ENCODE results near the gene RBMX. TPM values are rescaled to one million over a fixed set of nuclear protein-coding genes. Genes with fewer than 3 reads are reported as not detected.
"Not testable (repeated sequence)": the region's sequence is repeated elsewhere in the genome, so short reads cannot be mapped to it uniquely, and the experiment has no call there.

Gene RBMX
- total RNA-seq, 1 donor from 2014 or later = 133 TPM

DNA sequence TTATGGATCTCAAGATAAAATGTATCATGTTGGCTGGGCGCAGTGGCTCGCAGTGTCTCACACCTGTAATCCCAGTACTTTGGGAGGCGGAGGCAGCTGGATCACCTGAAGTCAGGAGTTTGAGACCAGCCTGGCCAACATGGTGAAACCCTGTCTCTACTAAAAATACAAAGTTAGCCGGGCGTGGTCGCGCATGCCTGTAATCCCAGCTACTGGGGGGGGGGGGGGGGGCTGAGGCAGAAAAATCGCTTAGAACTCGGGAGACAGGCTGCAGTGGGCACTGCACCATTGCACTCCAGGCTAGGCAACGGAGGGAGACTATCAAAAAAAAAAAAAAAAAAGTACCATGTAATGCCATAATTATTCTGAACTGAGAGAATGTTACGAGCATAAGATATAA, 2.1 kb downstream of the RBMX start:
- no peaks in the 10 kb centered on the region for H3K27me3 Mint-ChIP-seq (ENCODE audit: low read depth, unreplicated experiment)
- H3K4me3 Mint-ChIP-seq (ENCODE audit: unreplicated experiment) = peak overlapping the region; percentile 99
- Histone ChIP-seq H3K36me3 (ENCODE audit: insufficient read depth, low read length) (peaks cover 17% of the 10 kb centered on the region), H2AFZ (ENCODE audit: low read depth, low read length) (no peak overlapping the region), H3K27ac (ENCODE audit: low read depth, low read length) (no peak overlapping the region), H4K20me1 (ENCODE audit: insufficient read depth, low read length) (peaks cover 39% of the 10 kb centered on the region), H3K4me2 (ENCODE audit: low read length) (peak overlapping the region; percentile 90), H3K79me2 (ENCODE audit: insufficient read depth, low read length) (peaks cover 57% of the 10 kb centered on the region), H3K9me3 (ENCODE audit: insufficient read depth, low read depth, low read length) (no peaks in the 10 kb centered on the region), H3K4me1 (ENCODE audit: insufficient read depth, low read length) (no peaks in the 10 kb centered on the region), H3K27me3 (ENCODE audit: insufficient read depth, low read length) (no peaks in the 10 kb centered on the region), H3K9ac (ENCODE audit: low read length) (peak overlapping the region; percentile 98), H3K4me3 (ENCODE audit: insufficient read depth, low read depth, low read length) (peak overlapping the region; percentile 97)
- H3K9me3 Mint-ChIP-seq (ENCODE audit: unreplicated experiment) = no peaks in the 10 kb centered on the region
- DNase-seq (ENCODE audit: low read depth) (no peak), FAIRE-seq (no peak)
- no peak overlapping the region for H3K27ac Mint-ChIP-seq (ENCODE audit: unreplicated experiment)
- TF ChIP-seq, protein P1, sequence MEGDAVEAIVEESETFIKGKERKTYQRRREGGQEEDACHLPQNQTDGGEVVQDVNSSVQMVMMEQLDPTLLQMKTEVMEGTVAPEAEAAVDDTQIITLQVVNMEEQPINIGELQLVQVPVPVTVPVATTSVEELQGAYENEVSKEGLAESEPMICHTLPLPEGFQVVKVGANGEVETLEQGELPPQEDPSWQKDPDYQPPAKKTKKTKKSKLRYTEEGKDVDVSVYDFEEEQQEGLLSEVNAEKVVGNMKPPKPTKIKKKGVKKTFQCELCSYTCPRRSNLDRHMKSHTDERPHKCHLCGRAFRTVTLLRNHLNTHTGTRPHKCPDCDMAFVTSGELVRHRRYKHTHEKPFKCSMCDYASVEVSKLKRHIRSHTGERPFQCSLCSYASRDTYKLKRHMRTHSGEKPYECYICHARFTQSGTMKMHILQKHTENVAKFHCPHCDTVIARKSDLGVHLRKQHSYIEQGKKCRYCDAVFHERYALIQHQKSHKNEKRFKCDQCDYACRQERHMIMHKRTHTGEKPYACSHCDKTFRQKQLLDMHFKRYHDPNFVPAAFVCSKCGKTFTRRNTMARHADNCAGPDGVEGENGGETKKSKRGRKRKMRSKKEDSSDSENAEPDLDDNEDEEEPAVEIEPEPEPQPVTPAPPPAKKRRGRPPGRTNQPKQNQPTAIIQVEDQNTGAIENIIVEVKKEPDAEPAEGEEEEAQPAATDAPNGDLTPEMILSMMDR (IDR thresholded peaks at IDR 0.05; ENCODE audit: insufficient read depth, low read depth, low read length) = no peak
- no peak for TF ChIP-seq EZH2 (IDR thresholded peaks at IDR 0.05; ENCODE audit: insufficient read depth, low read length)
- peaks cover 6% of the 10 kb centered on the region for H3K36me3 Mint-ChIP-seq (ENCODE audit: low read depth, unreplicated experiment)
- H3K4me1 Mint-ChIP-seq (ENCODE audit: low read depth, unreplicated experiment) = peaks cover 2% of the 10 kb centered on the region

DNA sequence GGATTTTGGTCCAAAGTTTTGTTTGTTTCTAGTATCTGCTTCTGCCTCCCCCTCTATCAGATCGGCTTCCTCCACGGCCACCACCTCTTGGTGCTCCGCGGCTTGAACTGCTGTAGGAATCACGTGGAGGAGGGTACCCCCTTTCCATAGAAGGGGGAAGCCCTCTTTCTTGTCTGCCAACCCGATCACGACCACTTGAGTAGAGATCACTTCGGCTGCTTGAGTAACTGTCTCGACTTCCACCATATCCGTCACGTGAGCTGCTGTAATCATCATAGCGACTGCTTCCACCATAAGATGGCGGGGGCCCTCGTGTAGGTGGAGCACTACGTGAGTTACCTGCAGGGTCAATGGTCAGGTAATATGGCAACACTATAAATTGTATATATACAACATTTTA, 6.4 kb downstream of the RBMX start:
- not testable (repeated sequence) for H3K27ac ChIP-seq (ENCODE audit: low read depth, low read length); H3K4me2 ChIP-seq (ENCODE audit: low read length); H2AFZ ChIP-seq (ENCODE audit: low read depth, low read length); H3K4me1 ChIP-seq (ENCODE audit: insufficient read depth, low read length); H3K9me3 Mint-ChIP-seq (ENCODE audit: unreplicated experiment); H3K27me3 ChIP-seq (ENCODE audit: insufficient read depth, low read length); H3K4me3 Mint-ChIP-seq (ENCODE audit: unreplicated experiment); H3K27me3 Mint-ChIP-seq (ENCODE audit: low read depth, unreplicated experiment); H3K36me3 Mint-ChIP-seq (ENCODE audit: low read depth, unreplicated experiment); H3K27ac Mint-ChIP-seq (ENCODE audit: unreplicated experiment); H3K4me1 Mint-ChIP-seq (ENCODE audit: low read depth, unreplicated experiment); DNase-seq (ENCODE audit: low read depth); H3K4me3 ChIP-seq (ENCODE audit: insufficient read depth, low read depth, low read length); H3K9ac ChIP-seq (ENCODE audit: low read length); H3K9me3 ChIP-seq (ENCODE audit: insufficient read depth, low read depth, low read length)
- Histone ChIP-seq H4K20me1 (ENCODE audit: insufficient read depth, low read length) (peaks cover 51% of the 10 kb centered on the region), H3K79me2 (ENCODE audit: insufficient read depth, low read length) (peaks cover 66% of the 10 kb centered on the region), H3K36me3 (ENCODE audit: insufficient read depth, low read length) (peaks cover 33% of the 10 kb centered on the region)
- peak; percentile 47 for FAIRE-seq

DNA sequence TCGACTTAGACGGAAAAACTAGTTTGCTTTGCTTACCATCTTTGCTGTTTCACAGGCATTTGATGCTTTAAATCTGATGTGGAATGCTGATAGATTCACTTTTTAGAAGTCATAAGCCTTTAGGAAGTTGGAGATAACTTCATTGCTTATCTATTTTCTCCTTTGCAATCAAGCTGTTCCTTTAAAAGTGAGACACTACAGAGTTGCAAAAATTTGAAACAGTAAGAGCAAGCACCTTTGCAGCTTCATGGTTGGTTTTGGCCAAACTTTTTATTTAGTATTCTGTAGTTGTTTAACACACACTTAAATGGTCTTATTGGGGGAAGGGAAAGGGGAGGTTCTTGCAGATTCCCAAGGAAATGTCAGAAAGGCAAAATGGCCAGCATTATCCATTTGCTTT, 7.3 kb downstream of the RBMX start:
- H3K4me1 ChIP-seq (ENCODE audit: insufficient read depth, low read length); H3K9me3 Mint-ChIP-seq (ENCODE audit: unreplicated experiment); H3K9me3 ChIP-seq (ENCODE audit: insufficient read depth, low read depth, low read length); H3K27ac ChIP-seq (ENCODE audit: low read depth, low read length); H3K4me3 Mint-ChIP-seq (ENCODE audit: unreplicated experiment); H2AFZ ChIP-seq (ENCODE audit: low read depth, low read length); DNase-seq (ENCODE audit: low read depth); H3K27me3 ChIP-seq (ENCODE audit: insufficient read depth, low read length); H3K27me3 Mint-ChIP-seq (ENCODE audit: low read depth, unreplicated experiment); H3K4me2 ChIP-seq (ENCODE audit: low read length); H3K27ac Mint-ChIP-seq (ENCODE audit: unreplicated experiment); H3K4me1 Mint-ChIP-seq (ENCODE audit: low read depth, unreplicated experiment); H3K9ac ChIP-seq (ENCODE audit: low read length); H3K36me3 Mint-ChIP-seq (ENCODE audit: low read depth, unreplicated experiment); H3K4me3 ChIP-seq (ENCODE audit: insufficient read depth, low read depth, low read length): not testable (repeated sequence)
- peaks cover 41% of the 10 kb centered on the region for H3K36me3 ChIP-seq (ENCODE audit: insufficient read depth, low read length)
- FAIRE-seq = peak; percentile 62
- H3K79me2 ChIP-seq (ENCODE audit: insufficient read depth, low read length) = peaks cover 66% of the 10 kb centered on the region
- H4K20me1 ChIP-seq (ENCODE audit: insufficient read depth, low read length) = peaks cover 52% of the 10 kb centered on the region

Data from astrocyte (in vitro differentiated cells and primary cell).